Mesenchymal stem cell (in vitro differentiated cells and primary cell): Measurements from ENCODE around the gene ZYX. TPM values are rescaled to one million over a fixed set of nuclear protein-coding genes. Genes with fewer than 3 reads are reported as not detected.

Experiments
- DNase-seq: peaks from one replicate; pipeline ENCODE4 v3.0.0-alpha.2; 2013
- H2AFZ ChIP-seq: one replicate; pipeline ENCODE4 v1.6.1; 2013; ENCODE audit warnings: low read depth, mild to moderate bottlenecking, control low read depth, inconsistent platforms, low read length, moderate library complexity
- H2AK5ac ChIP-seq: 2 replicates; pipeline ENCODE4 v1.6.1; 2013; ENCODE audit warnings: low read length, moderate library complexity, mild to moderate bottlenecking, inconsistent platforms; ENCODE audit not compliant: severe bottlenecking
- H2BK120ac ChIP-seq: one replicate; pipeline ENCODE4 v1.6.1; 2013; ENCODE audit warnings: low read depth, mild to moderate bottlenecking, inconsistent platforms, low read length, moderate library complexity
- H2BK12ac ChIP-seq, 2 experiments: one replicate each; pipeline ENCODE4 v1.6.1; 2013; ENCODE audit warnings: inconsistent platforms in 2 of 2, low read length in 2 of 2, mild to moderate bottlenecking in 2 of 2, moderate library complexity in 2 of 2, control low read depth in 1 of 2
- H2BK15ac ChIP-seq: one replicate; pipeline ENCODE4 v1.6.1; 2013; ENCODE audit warnings: mild to moderate bottlenecking, low read depth, inconsistent platforms; ENCODE audit not compliant: poor library complexity, severe bottlenecking
- H2BK5ac ChIP-seq: 2 replicates; pipeline ENCODE4 v1.6.1; 2013; ENCODE audit warnings: low read depth, mild to moderate bottlenecking, low read length, control low read depth, inconsistent platforms; ENCODE audit not compliant: poor library complexity, severe bottlenecking
- H3K14ac ChIP-seq, 2 experiments: one replicate each; pipeline ENCODE4 v1.6.1; 2013; ENCODE audit warnings: inconsistent platforms in 2 of 2, low read length in 2 of 2, control low read depth in 1 of 2, mild to moderate bottlenecking in 1 of 2, moderate library complexity in 1 of 2
- H3K18ac ChIP-seq, 2 experiments: one replicate each; pipeline ENCODE4 v1.6.1; 2013; ENCODE audit warnings: inconsistent platforms in 2 of 2, low read length in 2 of 2, control low read depth in 1 of 2, low read depth in 1 of 2, mild to moderate bottlenecking in 1 of 2
- H3K23ac ChIP-seq, 2 experiments: one replicate each; pipeline ENCODE4 v1.6.1; 2013; ENCODE audit warnings: inconsistent platforms in 2 of 2, low read length in 2 of 2, mild to moderate bottlenecking in 2 of 2, moderate library complexity in 2 of 2, control low read depth in 1 of 2
- H3K27ac ChIP-seq: 2 replicates; pipeline ENCODE4 v1.5.1; 2013; ENCODE audit warnings: mild to moderate bottlenecking, moderate library complexity, low read length, control low read depth, inconsistent platforms; ENCODE audit not compliant: poor library complexity, severe bottlenecking
- H3K27me3 ChIP-seq, 2 experiments: 2 replicates each; pipeline versions ENCODE4 v1.6.1 to v1.7.0; 2013; ENCODE audit warnings: low read length in 2 of 2, mild to moderate bottlenecking in 2 of 2, moderate library complexity in 2 of 2, control low read depth in 1 of 2, inconsistent platforms in 1 of 2; ENCODE audit not compliant: control insufficient read depth in 1 of 2, insufficient read depth in 1 of 2
- H3K36me3 ChIP-seq, 2 experiments: 2 replicates each; pipeline versions ENCODE4 v1.6.1 to v1.7.0; 2013; ENCODE audit warnings: low read length in 2 of 2, control low read depth in 1 of 2, inconsistent platforms in 1 of 2, low read depth in 1 of 2, mild to moderate bottlenecking in 1 of 2; ENCODE audit not compliant: insufficient read depth in 2 of 2, control insufficient read depth in 1 of 2
- H3K4ac ChIP-seq, 2 experiments: one replicate each; pipeline ENCODE4 v1.6.1; 2013; ENCODE audit warnings: inconsistent platforms in 2 of 2, low read length in 2 of 2, mild to moderate bottlenecking in 2 of 2, moderate library complexity in 2 of 2, control low read depth in 1 of 2, low read depth in 1 of 2
- H3K4me1 ChIP-seq: 2 replicates; pipeline ENCODE4 v1.6.1; 2013; ENCODE audit warnings: low read depth, low read length, control low read depth; ENCODE audit not compliant: control insufficient read depth, insufficient read depth
- H3K4me2 ChIP-seq: 2 replicates; pipeline ENCODE4 v1.6.1; 2013; ENCODE audit warnings: low read length, mild to moderate bottlenecking, inconsistent platforms; ENCODE audit not compliant: poor library complexity, severe bottlenecking
- H3K4me3 ChIP-seq, 2 experiments: 2 replicates each; pipeline versions ENCODE4 v1.5.1 to v1.7.0; 2013; ENCODE audit warnings: low read length in 2 of 2, mild to moderate bottlenecking in 2 of 2, control low read depth in 1 of 2, low read depth in 1 of 2; ENCODE audit not compliant: insufficient read depth in 1 of 2
- H3K79me1 ChIP-seq: replicated peaks from 2 replicates; pipeline ENCODE4 v1.6.1; 2013; ENCODE audit warnings: mild to moderate bottlenecking, control low read depth, low read length, inconsistent platforms; ENCODE audit not compliant: poor library complexity, severe bottlenecking
- H3K9ac ChIP-seq: 2 replicates; pipeline ENCODE4 v1.7.0; 2013; ENCODE audit warnings: mild to moderate bottlenecking, low read length, moderate library complexity
- H3K9me3 ChIP-seq: 2 replicates; pipeline ENCODE4 v1.7.0; 2013; ENCODE audit warnings: mild to moderate bottlenecking, low read length; ENCODE audit not compliant: control insufficient read depth
- H4K8ac ChIP-seq: one replicate; pipeline ENCODE4 v1.6.1; 2013; ENCODE audit warnings: inconsistent platforms, mild to moderate bottlenecking, low read length, moderate library complexity
- H4K91ac ChIP-seq: one replicate; pipeline ENCODE4 v1.6.1; 2013; ENCODE audit warnings: mild to moderate bottlenecking, low read length, inconsistent platforms
- WGBS: methylation state at CpG from one replicate; pipeline ENCODE4 v1.1.7; 2013; ENCODE audit warnings: mixed read lengths; 5-methylcytosine and 5-hydroxymethylcytosine counted together
- polyA plus RNA-seq, 2 experiments: library from polyadenylated mRNA; stranded (reverse); fragments of 200-250 nt; gene quantifications; one replicate each; pipeline ENCODE4 v1.2.3, GENCODE V29; 2013

The ZYX gene
- 317 TPM for polyA plus RNA-seq (2013, experiment 1 of 2)
- polyA plus RNA-seq (2013, experiment 2 of 2) = 305 TPM

GRCh38 chr7:143380646-143381426, at the start of gene ZYX:
ZYX (plus strand) TSS chr7:143381345; CDS start chr7:143381572, 227 bp downstream.
- peak within 1 kb of the TSS; percentile 63 to 93 for H3K14ac ChIP-seq
- peak; percentile 96 for DNase-seq
- peak within 1 kb of the TSS; percentile 45 to 84 for H3K23ac ChIP-seq
- peak within 1 kb of the TSS; percentile 75 for H3K4me2 ChIP-seq
- H2BK15ac ChIP-seq = peak within 1 kb of the TSS; percentile 100
- peak within 1 kb of the TSS; percentile 98 for H3K9ac ChIP-seq
- H3K9me3 ChIP-seq = no peaks in the 10 kb centered on the region
- H4K8ac ChIP-seq = peak within 1 kb of the TSS; percentile 98
- peak within 1 kb of the TSS; percentile 72 for H2AFZ ChIP-seq
- peak within 1 kb of the TSS in 1 of 2 experiments; percentile 35 for H2BK12ac ChIP-seq
- H3K79me1 ChIP-seq = peaks cover 5% of the 10 kb centered on the region
- H3K36me3 ChIP-seq = peaks cover 27 to 36% of the 10 kb centered on the region in 2 experiments
- H4K91ac ChIP-seq = peak within 1 kb of the TSS; percentile 98
- peak within 1 kb of the TSS; percentile 72 for H2AK5ac ChIP-seq
- peak within 1 kb of the TSS; percentile 93 to 99 for H3K18ac ChIP-seq
- 1% methylated on average over 32 of the region's 72 CpGs for WGBS
- peak within 1 kb of the TSS; percentile 99 for H3K27ac ChIP-seq
- no peaks in the 10 kb centered on the region for H3K27me3 ChIP-seq
- H2BK5ac ChIP-seq = peak within 1 kb of the TSS; percentile 100
- H2BK120ac ChIP-seq = peak within 1 kb of the TSS; percentile 97
- peak within 1 kb of the TSS; percentile 78 to 90 for H3K4me3 ChIP-seq
- peak within 1 kb of the TSS; percentile 98 to 99 for H3K4ac ChIP-seq
- peaks cover 32% of the 10 kb centered on the region for H3K4me1 ChIP-seq

- Histone ChIP-seq H2BK120ac (no peak overlapping the region), H3K23ac (no peak overlapping the region), H3K4me1 (peaks cover 1% of the 10 kb centered on the region), H3K14ac (no peak overlapping the region), H3K4ac (no peak overlapping the region), H3K18ac (no peak overlapping the region), H4K91ac (no peak overlapping the region), H2AFZ (no peak overlapping the region), H2AK5ac (no peak overlapping the region), H3K79me1 (no peaks in the 10 kb centered on the region), H2BK12ac (no peak overlapping the region), H3K27me3 (peaks cover 0 to 16% of the 10 kb centered on the region in 2 experiments), H3K9me3 (no peaks in the 10 kb centered on the region), H3K9ac (no peak overlapping the region), H2BK15ac (no peak overlapping the region), H3K4me3 (no peak overlapping the region), H3K4me2 (no peak overlapping the region), H3K27ac (no peak overlapping the region), H3K36me3 (no peaks in the 10 kb centered on the region), H2BK5ac (no peak overlapping the region), H4K8ac (no peak overlapping the region)
- DNase-seq = no peak
- WGBS = no CpG with 5 or more reads among the region's 1 CpG
Measured at GRCh38 chr7:143334244-143334643, 46.9 kb upstream of the ZYX start.

GRCh38 chr7:143337216-143337615, 43.9 kb upstream of the ZYX start:
- no peaks in the 10 kb centered on the region for H3K4me1 ChIP-seq
- H2AFZ ChIP-seq = no peak overlapping the region
- 97% methylated on average over 3 of the region's 3 CpGs for WGBS
- no peak overlapping the region for H2BK12ac ChIP-seq
- H3K9ac ChIP-seq = no peak overlapping the region
- H4K91ac ChIP-seq = no peak overlapping the region
- H3K79me1 ChIP-seq = no peaks in the 10 kb centered on the region
- no peak for DNase-seq
- no peak overlapping the region for H2BK5ac ChIP-seq
- no peak overlapping the region for H3K14ac ChIP-seq
- no peak overlapping the region for H2AK5ac ChIP-seq
- H3K18ac ChIP-seq = no peak overlapping the region
- no peak overlapping the region for H3K23ac ChIP-seq
- H3K27me3 ChIP-seq = peaks cover 0 to 16% of the 10 kb centered on the region in 2 experiments
- no peak overlapping the region for H2BK120ac ChIP-seq
- H3K4me3 ChIP-seq = no peak overlapping the region
- H3K4ac ChIP-seq = no peak overlapping the region
- H3K36me3 ChIP-seq = no peaks in the 10 kb centered on the region
- no peak overlapping the region for H2BK15ac ChIP-seq
- no peak overlapping the region for H4K8ac ChIP-seq
- H3K4me2 ChIP-seq = no peak overlapping the region
- no peak overlapping the region for H3K27ac ChIP-seq
- no peaks in the 10 kb centered on the region for H3K9me3 ChIP-seq

- H3K4me1 ChIP-seq = peaks cover 5% of the 10 kb centered on the region
- H3K36me3 ChIP-seq = no peaks in the 10 kb centered on the region
- no peak overlapping the region for H3K4me3 ChIP-seq
- no peak overlapping the region for H2BK5ac ChIP-seq
- H3K4ac ChIP-seq = no peak overlapping the region
- H2AFZ ChIP-seq = no peak overlapping the region
- H4K8ac ChIP-seq = no peak overlapping the region
- H2BK15ac ChIP-seq = no peak overlapping the region
- no peaks in the 10 kb centered on the region for H3K79me1 ChIP-seq
- no peak for DNase-seq
- H2BK120ac ChIP-seq = no peak overlapping the region
- H3K14ac ChIP-seq = no peak overlapping the region
- H4K91ac ChIP-seq = no peak overlapping the region
- no peaks in the 10 kb centered on the region for H3K9me3 ChIP-seq
- no peak overlapping the region for H3K27ac ChIP-seq
- no peak overlapping the region for H3K18ac ChIP-seq
- no peak overlapping the region for H3K23ac ChIP-seq
- no peak overlapping the region for H2AK5ac ChIP-seq
- H3K4me2 ChIP-seq = no peak overlapping the region
- no peak overlapping the region for H3K9ac ChIP-seq
- WGBS = 94% methylated on average over 7 of the region's 8 CpGs
- no peak overlapping the region for H2BK12ac ChIP-seq
- H3K27me3 ChIP-seq = peaks cover 19 to 32% of the 10 kb centered on the region in 2 experiments
Measured at GRCh38 chr7:143341842-143342241, 39.3 kb upstream of the ZYX start.
